ENCODE results near the gene TCERG1L.

Gene TCERG1L

DNA sequence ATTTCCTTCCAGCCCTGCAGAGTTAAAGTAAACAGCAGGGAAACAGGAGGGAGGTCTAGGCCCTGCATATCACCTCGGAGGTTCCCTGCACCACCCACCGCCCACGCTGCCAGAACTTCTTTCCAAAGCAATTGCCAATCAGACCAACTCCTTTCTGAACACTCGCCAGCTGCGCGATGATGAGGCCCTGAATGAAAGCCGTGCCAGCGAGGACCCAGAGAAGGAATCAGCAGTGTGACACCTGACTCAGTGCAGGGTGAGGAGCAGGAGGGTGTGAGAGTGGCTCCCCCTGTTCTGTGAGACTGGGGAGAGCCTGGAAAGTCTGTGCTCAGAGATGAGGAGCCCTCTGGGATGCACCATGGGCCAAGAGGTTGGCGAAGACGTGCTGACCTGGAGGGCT lies 3.3 kb upstream of the TCERG1L start:
- DNase-seq: no peak

DNA sequence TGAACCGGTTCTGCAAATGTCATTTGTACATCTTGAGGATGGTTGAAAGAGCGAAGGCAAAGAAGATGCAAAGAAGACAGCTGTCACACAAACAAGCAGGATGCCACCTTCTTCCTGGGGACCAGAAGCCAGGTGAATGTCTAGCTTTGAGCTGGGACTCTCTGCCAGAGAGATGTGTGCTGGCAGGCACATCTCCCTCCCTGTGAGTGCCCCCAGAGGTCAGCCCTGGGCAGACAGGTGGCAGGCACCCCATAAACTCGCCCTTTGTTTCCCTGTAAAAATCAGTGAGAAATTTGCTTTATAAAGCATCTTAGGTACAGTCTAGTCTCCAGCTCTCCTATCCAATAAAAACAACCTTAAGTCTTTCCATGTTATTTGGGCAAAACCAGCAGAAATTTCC lies 2.6 kb upstream of the TCERG1L start:
- no peak for DNase-seq

DNA sequence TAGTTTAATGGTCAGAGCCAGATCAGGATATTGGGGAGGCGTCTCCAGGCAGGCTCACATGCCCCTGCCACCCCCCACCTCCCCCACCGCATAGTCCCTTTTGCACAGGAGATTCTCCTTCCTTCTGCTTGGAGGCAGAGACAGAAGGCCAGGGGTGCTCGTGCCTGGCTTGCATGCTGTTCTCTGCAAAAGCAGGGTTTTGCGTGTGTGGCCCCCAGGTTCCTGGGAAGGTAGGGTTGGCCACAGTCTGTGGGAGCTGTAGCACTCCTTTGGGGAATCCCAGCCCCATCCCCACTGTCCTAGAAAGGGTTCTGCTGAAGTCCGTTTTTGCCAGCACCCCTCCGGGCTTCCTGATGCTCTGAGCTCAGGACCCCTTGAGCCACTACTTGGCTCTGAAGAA lies 1.9 kb upstream of the TCERG1L start:
- no peak for DNase-seq

GRCh38 chr10:131312478-131312836 lies 936 bp upstream of the TCERG1L start:
- DNase-seq: no peak

DNA sequence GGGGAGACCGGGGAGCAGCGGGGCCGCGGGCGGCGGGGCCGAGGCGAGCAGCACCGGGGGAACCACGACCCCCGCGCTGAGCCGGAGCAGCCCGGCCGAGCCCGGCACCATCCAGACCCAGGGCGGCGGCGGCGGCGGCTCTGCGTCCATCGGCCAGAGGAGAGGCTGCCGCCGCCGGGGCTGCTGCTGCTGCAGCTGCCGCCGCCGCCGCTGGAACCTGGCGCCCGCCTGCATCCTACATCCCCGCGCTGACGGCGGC lies 190 bp downstream of the TCERG1L start:
- no peak for DNase-seq

DNA sequence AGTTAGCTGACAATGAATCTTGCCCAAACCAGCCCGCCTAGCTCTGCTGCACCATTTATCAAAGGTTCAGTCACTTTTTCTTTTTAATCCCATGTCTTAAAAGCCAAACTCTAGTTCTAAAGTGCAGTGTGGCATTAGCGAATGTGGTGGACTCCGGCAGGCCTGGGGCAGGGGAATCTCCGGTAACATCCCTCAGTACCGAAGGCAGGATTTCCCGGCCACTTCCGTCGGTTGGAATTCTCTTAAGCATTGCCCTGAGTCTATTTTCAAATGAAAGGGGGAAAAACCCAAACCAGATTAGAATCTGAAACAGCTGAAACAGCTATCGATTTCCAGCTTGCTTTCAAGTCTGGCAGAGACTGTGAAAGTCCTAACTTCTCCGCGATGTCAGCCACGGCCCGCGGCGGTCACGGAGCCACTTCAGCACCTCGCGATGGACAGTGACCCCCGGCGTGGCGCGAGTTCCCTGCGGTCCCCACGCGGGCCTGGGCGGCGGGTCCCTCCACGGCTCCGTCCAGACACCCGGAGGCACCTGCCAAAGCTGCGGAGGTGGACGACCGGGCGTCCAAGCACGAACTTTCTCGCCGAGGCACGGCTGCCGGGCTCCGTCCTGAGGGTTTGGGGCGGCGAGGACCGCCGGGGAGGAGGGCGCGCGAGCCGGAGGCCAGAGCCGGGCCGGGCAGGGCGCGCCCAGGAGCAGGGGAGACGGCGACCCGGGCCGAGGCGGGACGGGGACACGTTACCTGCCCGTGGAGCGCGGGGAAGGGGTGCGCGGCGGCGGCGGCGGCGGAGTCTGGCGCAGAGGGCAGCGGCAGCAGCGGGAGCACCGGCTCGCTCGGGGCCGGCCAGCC lies 745 bp downstream of the TCERG1L start:
- DNase-seq: no peak

GRCh38 chr10:131310142-131310541 lies 1.4 kb downstream of the TCERG1L start:
- no peak for DNase-seq

GRCh38 chr10:131300508-131300907 lies 11.0 kb downstream of the TCERG1L start:
- DNase-seq: no peak

GRCh38 chr10:131290781-131291180 lies 20.7 kb downstream of the TCERG1L start:
- DNase-seq: no peak

DNA sequence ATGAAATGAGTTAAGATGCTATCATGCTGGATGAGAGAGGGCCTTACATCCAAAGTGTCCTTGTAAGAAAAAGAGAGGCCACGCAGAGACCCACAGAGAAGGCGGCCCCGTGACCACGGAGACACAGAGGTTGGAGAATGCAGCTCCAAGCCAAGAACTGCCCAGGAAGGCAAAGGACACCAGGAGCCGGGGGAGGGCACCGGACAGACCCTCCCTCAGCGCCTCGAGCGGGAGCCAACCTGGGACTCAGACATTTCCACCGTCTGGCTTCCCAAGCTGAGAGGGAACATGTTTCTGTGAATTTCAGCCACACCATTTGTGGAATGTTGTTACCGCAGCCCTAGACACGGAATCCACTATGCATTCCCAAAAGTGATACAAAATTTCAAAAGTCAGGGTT lies 22.9 kb downstream of the TCERG1L start:
- DNase-seq: no peak

GRCh38 chr10:131282961-131283360 lies 28.6 kb downstream of the TCERG1L start:
- no peak for DNase-seq

- no peak for DNase-seq
These were observed 31.4 kb downstream of the TCERG1L start for GRCh38 chr10:131280101-131280500.

GRCh38 chr10:131279516-131279915 lies 32.0 kb downstream of the TCERG1L start:
- DNase-seq: no peak

- no peak for DNase-seq
These were observed 33.6 kb downstream of the TCERG1L start for GRCh38 chr10:131277969-131278368.

GRCh38 chr10:131277278-131277677 lies 34.2 kb downstream of the TCERG1L start:
- no peak for DNase-seq

GRCh38 chr10:131275691-131276090 lies 35.8 kb downstream of the TCERG1L start:
- DNase-seq: no peak

DNA sequence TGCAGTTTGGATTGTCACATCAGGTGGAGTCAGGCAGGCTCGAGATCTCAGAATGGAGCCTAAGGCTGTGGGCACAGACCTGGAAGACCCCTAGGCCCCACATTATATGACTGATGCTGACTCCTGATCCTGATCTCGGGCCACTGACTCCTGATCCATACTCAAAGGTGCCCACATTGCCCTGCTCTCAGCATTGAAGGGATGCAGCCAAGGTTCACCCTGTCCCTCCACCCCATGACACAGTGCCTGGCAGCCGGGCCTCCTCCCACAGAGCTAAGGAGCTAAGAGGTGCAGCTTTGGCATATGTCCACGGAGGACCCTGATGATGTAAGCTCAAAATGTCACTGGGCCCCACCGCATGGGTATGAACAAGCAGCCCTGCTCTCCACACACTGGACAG lies 36.6 kb downstream of the TCERG1L start:
- DNase-seq: no peak

DNA sequence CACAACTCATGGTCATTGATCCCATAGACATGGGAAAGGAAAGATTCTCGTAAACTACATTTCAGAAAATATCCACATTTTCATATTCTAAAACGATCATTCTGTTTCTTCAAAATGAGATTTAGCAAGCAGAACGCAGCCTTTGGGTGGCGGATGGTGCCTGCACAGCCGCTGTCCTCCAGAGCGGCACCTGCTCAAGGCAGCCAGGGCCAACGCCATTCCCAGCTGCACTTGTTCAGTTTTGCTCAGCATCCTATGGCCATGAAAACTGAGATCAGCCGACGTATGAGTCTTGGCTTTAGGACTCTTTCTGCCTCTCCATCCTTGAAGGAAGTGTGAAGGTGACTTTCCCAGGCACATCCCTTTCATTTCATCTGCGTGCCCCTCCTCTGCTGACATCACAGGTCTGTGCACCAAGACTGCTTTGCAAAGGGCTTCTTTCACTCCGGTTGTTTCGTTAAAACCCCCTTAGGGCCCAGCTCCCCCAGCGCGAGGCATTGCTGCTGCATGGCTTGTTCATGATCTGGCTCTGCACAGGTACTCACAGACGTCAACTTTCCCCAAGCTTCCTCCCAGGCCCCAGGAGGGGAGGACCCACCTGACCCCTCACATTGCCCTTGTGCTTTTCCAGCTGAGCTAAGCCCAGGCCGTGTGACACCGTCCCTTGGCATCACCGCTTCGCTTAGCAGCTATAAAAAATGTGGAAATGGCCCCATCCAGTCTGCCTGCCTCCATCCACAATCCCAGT lies 37.2 kb downstream of the TCERG1L start:
- DNase-seq: no peak

DNA sequence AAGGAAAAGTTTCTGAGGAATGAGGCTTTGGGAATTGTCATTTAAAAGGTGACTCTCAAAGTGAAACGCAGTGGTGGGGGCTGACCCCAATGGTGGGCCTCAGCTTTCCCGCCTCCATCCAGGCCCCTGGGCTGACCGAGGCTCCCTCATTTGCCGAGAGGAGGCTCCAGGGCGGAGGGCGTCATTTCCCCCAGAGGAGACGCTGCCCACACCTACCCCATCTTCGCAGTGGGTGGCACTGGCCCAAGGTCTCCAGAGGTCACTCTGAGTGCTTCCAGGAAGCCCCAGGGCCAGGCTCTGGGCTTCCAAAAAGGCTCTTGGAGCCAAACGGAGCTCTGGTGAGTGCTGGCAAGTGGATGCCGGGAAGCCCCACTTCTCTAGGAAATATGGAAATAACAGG lies 38.0 kb downstream of the TCERG1L start:
- DNase-seq: no peak

- no peak for DNase-seq
These were observed 38.5 kb downstream of the TCERG1L start for GRCh38 chr10:131272897-131273451.

DNA sequence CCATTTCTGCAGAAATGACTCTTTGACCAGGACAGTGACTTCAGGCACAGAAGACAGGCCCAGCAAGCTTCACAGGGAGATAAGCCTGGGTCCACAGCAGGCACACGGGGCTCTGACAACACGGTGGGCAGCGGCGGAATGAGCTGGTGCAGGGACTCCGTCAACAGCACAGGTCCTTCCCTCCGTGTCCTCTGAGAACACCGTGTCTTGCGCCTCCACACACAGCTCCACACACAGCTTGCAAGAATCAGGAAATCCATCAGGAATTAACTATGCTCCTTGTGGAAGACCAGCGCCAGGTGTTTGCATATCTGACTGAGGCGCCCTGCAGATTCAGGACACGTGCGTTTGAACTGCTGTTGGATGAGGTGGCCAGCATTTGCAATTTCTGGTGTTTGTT lies 39.6 kb downstream of the TCERG1L start:
- no peak for DNase-seq

GRCh38 chr10:131271195-131271880 lies 40.2 kb downstream of the TCERG1L start:
- DNase-seq: no peak

DNA sequence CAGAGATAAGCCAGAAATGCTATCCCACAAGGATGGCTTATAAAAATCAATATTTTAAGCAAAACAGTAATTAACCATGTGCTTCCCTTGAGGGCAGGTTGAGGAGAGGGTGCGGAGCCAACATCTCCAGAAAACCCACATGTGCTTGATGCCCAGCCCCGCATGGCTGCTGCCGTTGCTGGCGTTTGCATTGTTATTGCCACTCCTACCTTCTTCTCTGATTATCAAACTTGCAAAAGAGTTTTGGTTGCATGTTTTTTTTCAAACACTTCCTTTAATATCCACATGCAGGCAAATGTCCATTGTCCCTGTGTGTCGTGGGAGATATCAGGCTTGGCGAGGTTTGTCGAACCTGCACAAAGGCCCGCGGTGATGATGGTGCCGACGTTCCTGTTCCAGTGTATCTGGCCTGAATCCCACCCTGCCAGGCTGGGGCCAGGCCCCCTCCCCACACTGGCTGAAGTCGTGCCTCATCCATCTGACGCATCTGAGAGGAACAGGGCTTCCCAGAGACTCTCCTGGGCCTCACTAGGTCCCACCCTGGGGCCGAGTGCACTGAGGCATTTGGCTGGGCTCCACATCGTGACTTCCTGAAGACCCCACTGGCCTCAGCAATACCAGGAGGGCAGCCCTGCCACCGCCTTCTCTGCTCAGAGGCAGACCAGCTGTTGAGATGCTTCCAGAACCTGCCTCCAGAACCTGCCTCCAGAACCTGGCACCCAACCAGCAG lies 40.9 kb downstream of the TCERG1L start:
- no peak for DNase-seq
